Breast epithelium (tissue), 3 donors: ENCODE results near the gene ACOT2.

Source experiments
- POLR2A ChIP-seq: fragments of 450-650 bp; IDR thresholded peaks from one replicate; pipeline ENCODE4 v1.6.1; 2016; ENCODE audit warnings: antibody characterized with exemption, mild to moderate bottlenecking, moderate library complexity
- POLR2AphosphoS5 ChIP-seq, 3 donors: sonication (generic); formaldehyde crosslinking; IDR thresholded peaks; one replicate each; pipeline ENCODE4 v1.6.1; 2017; ENCODE audit warnings: antibody characterized with exemption in 3 of 3
- TF ChIP-seq, protein P1 (sequence below), 3 donors: fragments of 450-650 bp; IDR thresholded peaks; one replicate each; pipeline ENCODE4 v1.5.1; 2016 to 2017; ENCODE audit warnings: antibody characterized with exemption in 3 of 3, mild to moderate bottlenecking in 3 of 3, moderate library complexity in 3 of 3

DNA sequence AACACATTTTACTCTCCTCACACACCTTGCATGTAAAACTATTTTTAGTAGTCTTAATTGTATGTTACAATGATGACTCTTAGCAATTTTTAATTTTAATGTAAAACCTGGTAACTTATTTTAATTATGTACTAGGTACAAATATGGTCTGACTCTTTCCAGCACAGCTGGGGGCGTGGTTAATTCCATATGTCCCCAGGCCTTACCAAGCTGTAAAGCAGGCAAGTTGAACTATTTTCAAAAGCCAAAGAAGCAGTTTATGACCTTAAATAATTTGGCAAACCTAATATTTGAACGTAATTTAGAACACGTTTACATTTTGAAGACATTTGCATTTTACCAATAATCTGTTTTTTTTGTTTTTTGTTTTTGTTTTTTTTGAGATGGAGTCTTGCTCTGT lies 34.0 kb downstream of the ACOT2 start:
- TF ChIP-seq, protein P1, sequence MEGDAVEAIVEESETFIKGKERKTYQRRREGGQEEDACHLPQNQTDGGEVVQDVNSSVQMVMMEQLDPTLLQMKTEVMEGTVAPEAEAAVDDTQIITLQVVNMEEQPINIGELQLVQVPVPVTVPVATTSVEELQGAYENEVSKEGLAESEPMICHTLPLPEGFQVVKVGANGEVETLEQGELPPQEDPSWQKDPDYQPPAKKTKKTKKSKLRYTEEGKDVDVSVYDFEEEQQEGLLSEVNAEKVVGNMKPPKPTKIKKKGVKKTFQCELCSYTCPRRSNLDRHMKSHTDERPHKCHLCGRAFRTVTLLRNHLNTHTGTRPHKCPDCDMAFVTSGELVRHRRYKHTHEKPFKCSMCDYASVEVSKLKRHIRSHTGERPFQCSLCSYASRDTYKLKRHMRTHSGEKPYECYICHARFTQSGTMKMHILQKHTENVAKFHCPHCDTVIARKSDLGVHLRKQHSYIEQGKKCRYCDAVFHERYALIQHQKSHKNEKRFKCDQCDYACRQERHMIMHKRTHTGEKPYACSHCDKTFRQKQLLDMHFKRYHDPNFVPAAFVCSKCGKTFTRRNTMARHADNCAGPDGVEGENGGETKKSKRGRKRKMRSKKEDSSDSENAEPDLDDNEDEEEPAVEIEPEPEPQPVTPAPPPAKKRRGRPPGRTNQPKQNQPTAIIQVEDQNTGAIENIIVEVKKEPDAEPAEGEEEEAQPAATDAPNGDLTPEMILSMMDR (IDR thresholded peaks at IDR 0.05): no peak
- no peak for TF ChIP-seq POLR2A
- no peak for TF ChIP-seq POLR2AphosphoS5 (IDR thresholded peaks at IDR 0.05)
